Thymus (tissue), 11 donors: ENCODE data around the gene TRMO. TPM values are rescaled to one million over a fixed set of nuclear protein-coding genes. Genes with fewer than 3 reads are reported as not detected.
A peak's percentile ranks its signal among the peaks of the same experiment; 100 is the strongest.

Source experiments
- DNase-seq, 9 donors: peaks; one replicate each; pipeline ENCODE4 v3.0.0-alpha.2; 2013; ENCODE audit warnings: low spot score in 9 of 9, low read depth in 6 of 9, missing footprints in 1 of 9
- H3K27ac ChIP-seq, 2 donors: one replicate each; pipeline ENCODE4 v1.5.1; 2013; ENCODE audit warnings: control low read depth in 1 of 2, low read depth in 1 of 2, low read length in 1 of 2, mild to moderate bottlenecking in 1 of 2, moderate library complexity in 1 of 2
- H3K27me3 ChIP-seq, 2 donors: one replicate each; pipeline ENCODE4 v1.5.1; 2013; ENCODE audit warnings: low read length in 1 of 2; ENCODE audit not compliant: control insufficient read depth in 2 of 2, insufficient read depth in 1 of 2
- H3K36me3 ChIP-seq, 2 donors: one replicate each; pipeline ENCODE4 v1.5.1; 2013; ENCODE audit warnings: low read length in 1 of 2, mild to moderate bottlenecking in 1 of 2, moderate library complexity in 1 of 2; ENCODE audit not compliant: control insufficient read depth in 2 of 2, insufficient read depth in 2 of 2
- H3K4me1 ChIP-seq, 2 donors: one replicate each; pipeline ENCODE4 v1.5.1; 2013; ENCODE audit warnings: low read length in 2 of 2; ENCODE audit not compliant: control insufficient read depth in 2 of 2, insufficient read depth in 2 of 2
- H3K4me3 ChIP-seq, 2 donors: one replicate each; pipeline ENCODE4 v1.5.1; 2013; ENCODE audit warnings: low read length in 2 of 2, control low read depth in 1 of 2, mild to moderate bottlenecking in 1 of 2
- H3K9me3 ChIP-seq, 2 donors: one replicate each; pipeline ENCODE4 v1.5.1; 2013; ENCODE audit warnings: low read length in 1 of 2, mild to moderate bottlenecking in 1 of 2; ENCODE audit not compliant: control insufficient read depth in 2 of 2, insufficient read depth in 1 of 2
- WGBS: extraction: QIAGEN DNeasy Blood & Tissue Kit; methylation state at CpG from one replicate; pipeline ENCODE4 v1.1.7; 2013; 5-methylcytosine and 5-hydroxymethylcytosine counted together
- polyA plus RNA-seq: library from polyadenylated mRNA; stranded (reverse); fragments of 200-250 nt; gene quantifications from one replicate; pipeline ENCODE4 v1.2.3, GENCODE V29; 2013
- total RNA-seq: library from RNA; stranded (reverse); fragments of 120-200 nt; gene quantifications from one replicate; pipeline ENCODE4 v1.2.4, GENCODE V29; 2013
- donor health status: healthy.

Gene TRMO
- total and polyA plus RNA-seq, 2 donors = 19.8 to 28.5 TPM

GRCh38 chr9:97933297-97933998 is 11.1 kb upstream of the TRMO start:
- peaks cover 0 to 5% of the 10 kb centered on the region in 2 donors for H3K36me3 ChIP-seq
- DNase-seq = no peak
- peak overlapping the region in 1 of 2 donors; percentile 20 for H3K27ac ChIP-seq
- H3K9me3 ChIP-seq = no peaks in the 10 kb centered on the region
- 81% methylated on average over 4 of the region's 4 CpGs for WGBS
- H3K4me3 ChIP-seq = no peak overlapping the region
- no peaks in the 10 kb centered on the region for H3K27me3 ChIP-seq
- peaks cover 26 to 45% of the 10 kb centered on the region in 2 donors for H3K4me1 ChIP-seq

GRCh38 chr9:97930972-97931371 is 8.7 kb upstream of the TRMO start:
- H3K27ac ChIP-seq = peak overlapping the region; percentile 93 to 94
- WGBS = 9% methylated on average over 3 of the region's 3 CpGs
- H3K27me3 ChIP-seq = no peaks in the 10 kb centered on the region
- peaks cover 22 to 38% of the 10 kb centered on the region in 2 donors for H3K4me1 ChIP-seq
- H3K36me3 ChIP-seq = peaks cover 0 to 9% of the 10 kb centered on the region in 2 donors
- peak overlapping the region in 1 of 2 donors; percentile 25 for H3K4me3 ChIP-seq
- DNase-seq = peak in 4 of 9 donors; percentile 45 to 85 (median 60)
- H3K9me3 ChIP-seq = no peaks in the 10 kb centered on the region

- Histone ChIP-seq H3K27me3 (no peaks in the 10 kb centered on the region), H3K4me1 (peaks cover 17 to 24% of the 10 kb centered on the region in 2 donors), H3K4me3 (peak overlapping the region in 1 of 2 donors; percentile 12), H3K9me3 (no peaks in the 10 kb centered on the region), H3K36me3 (peaks cover 0 to 9% of the 10 kb centered on the region in 2 donors), H3K27ac (peak overlapping the region in 1 of 2 donors; percentile 58)
- DNase-seq = peak in 1 of 9 donors; percentile 56
- WGBS = 57% methylated on average over 4 of the region's 4 CpGs
Observed at GRCh38 chr9:97928986-97929604, 6.8 kb upstream of the TRMO start.

- 95% methylated on average over 5 of the region's 5 CpGs for WGBS
- Histone ChIP-seq H3K27ac (no peak overlapping the region), H3K9me3 (no peaks in the 10 kb centered on the region), H3K4me1 (peaks cover 16% of the 10 kb centered on the region in 2 donors), H3K36me3 (peaks cover 0 to 7% of the 10 kb centered on the region in 2 donors), H3K4me3 (no peak overlapping the region), H3K27me3 (no peaks in the 10 kb centered on the region)
- DNase-seq = no peak
Observed at GRCh38 chr9:97925497-97926334, 3.4 kb upstream of the TRMO start.

- Histone ChIP-seq H3K9me3 (no peaks in the 10 kb centered on the region), H3K27me3 (no peaks in the 10 kb centered on the region), H3K4me1 (peaks cover 10 to 12% of the 10 kb centered on the region in 2 donors), H3K4me3 (no peak overlapping the region), H3K27ac (no peak overlapping the region), H3K36me3 (peaks cover 0 to 4% of the 10 kb centered on the region in 2 donors)
- DNase-seq = no peak
- WGBS = 35% methylated on average over 4 of the region's 4 CpGs
Observed at GRCh38 chr9:97924386-97924785, 2.1 kb upstream of the TRMO start.

GRCh38 chr9:97923529-97924108 is 1.3 kb upstream of the TRMO start:
- Histone ChIP-seq H3K27ac (peak overlapping the region in 1 of 2 donors; percentile 98), H3K4me1 (peaks cover 10 to 12% of the 10 kb centered on the region in 2 donors), H3K27me3 (no peaks in the 10 kb centered on the region), H3K4me3 (peak overlapping the region; percentile 30 to 67), H3K36me3 (peaks cover 0 to 4% of the 10 kb centered on the region in 2 donors), H3K9me3 (no peaks in the 10 kb centered on the region)
- DNase-seq = peak; percentile 70 to 96 (median 88)
- WGBS = under 1% methylated on average over 8 of the region's 8 CpGs

GRCh38 chr9:97919217-97919813 is 3.0 kb downstream of the TRMO start:
- no peak overlapping the region for H3K4me3 ChIP-seq
- no peaks in the 10 kb centered on the region for H3K9me3 ChIP-seq
- DNase-seq = no peak
- H3K4me1 ChIP-seq = peaks cover 8 to 10% of the 10 kb centered on the region in 2 donors
- peaks cover 5 to 14% of the 10 kb centered on the region in 2 donors for H3K36me3 ChIP-seq
- peak overlapping the region; percentile 27 to 40 for H3K27ac ChIP-seq
- no peaks in the 10 kb centered on the region for H3K27me3 ChIP-seq

GRCh38 chr9:97918611-97919010 is 3.7 kb downstream of the TRMO start:
- peak in 1 of 9 donors; percentile 44 for DNase-seq
- Histone ChIP-seq H3K4me1 (peaks cover 7 to 10% of the 10 kb centered on the region in 2 donors), H3K27me3 (no peaks in the 10 kb centered on the region), H3K4me3 (peak overlapping the region in 1 of 2 donors; percentile 15), H3K27ac (peak overlapping the region in 1 of 2 donors; percentile 71), H3K9me3 (no peaks in the 10 kb centered on the region), H3K36me3 (peaks cover 5 to 14% of the 10 kb centered on the region in 2 donors)
- 44% methylated on average over 4 of the region's 4 CpGs for WGBS
